Central memory CD8-positive, alpha-beta T cell (primary cell): Measurements from ENCODE around the gene RPL36A.
A peak's percentile ranks its signal among the peaks of the same experiment; 100 is the strongest.

Source experiments
- ATAC-seq: fragments of 150-1000 bp; cut with Tn5 transposase; replicated peaks from 2 replicates; pipeline ENCODE4 v1.10.0; 2022; ENCODE audit warnings: mild to moderate bottlenecking, moderate FRiP score, moderate number of reproducible peaks; ENCODE audit not compliant: poor library complexity, severe bottlenecking; ENCODE audit errors: extremely low read depth
- DNase-seq, 2 donors: peaks; one replicate each; pipeline ENCODE4 v3.0.0; 2021; ENCODE audit warnings: low spot score in 2 of 2
- H3K27ac Mint-ChIP-seq: one replicate; pipeline ENCODE4 v1.8.0; 2022; ENCODE audit warnings: low read depth, mild to moderate bottlenecking, moderate library complexity, mixed read lengths
- H3K27me3 Mint-ChIP-seq: one replicate; pipeline ENCODE4 v1.8.0; 2022; ENCODE audit warnings: mixed read lengths
- H3K36me3 Mint-ChIP-seq: one replicate; pipeline ENCODE4 v1.8.0; 2022; ENCODE audit warnings: mild to moderate bottlenecking, moderate library complexity, mixed read lengths; ENCODE audit not compliant: insufficient read depth
- H3K4me1 Mint-ChIP-seq: one replicate; pipeline ENCODE4 v1.8.0; 2022; ENCODE audit warnings: mixed read lengths
- H3K4me3 Mint-ChIP-seq: one replicate; pipeline ENCODE4 v1.8.0; 2022; ENCODE audit warnings: mild to moderate bottlenecking, moderate library complexity, mixed read lengths
- H3K9me3 Mint-ChIP-seq: one replicate; pipeline ENCODE4 v1.8.0; 2022; ENCODE audit warnings: mixed read lengths

RPL36A gene

DNA sequence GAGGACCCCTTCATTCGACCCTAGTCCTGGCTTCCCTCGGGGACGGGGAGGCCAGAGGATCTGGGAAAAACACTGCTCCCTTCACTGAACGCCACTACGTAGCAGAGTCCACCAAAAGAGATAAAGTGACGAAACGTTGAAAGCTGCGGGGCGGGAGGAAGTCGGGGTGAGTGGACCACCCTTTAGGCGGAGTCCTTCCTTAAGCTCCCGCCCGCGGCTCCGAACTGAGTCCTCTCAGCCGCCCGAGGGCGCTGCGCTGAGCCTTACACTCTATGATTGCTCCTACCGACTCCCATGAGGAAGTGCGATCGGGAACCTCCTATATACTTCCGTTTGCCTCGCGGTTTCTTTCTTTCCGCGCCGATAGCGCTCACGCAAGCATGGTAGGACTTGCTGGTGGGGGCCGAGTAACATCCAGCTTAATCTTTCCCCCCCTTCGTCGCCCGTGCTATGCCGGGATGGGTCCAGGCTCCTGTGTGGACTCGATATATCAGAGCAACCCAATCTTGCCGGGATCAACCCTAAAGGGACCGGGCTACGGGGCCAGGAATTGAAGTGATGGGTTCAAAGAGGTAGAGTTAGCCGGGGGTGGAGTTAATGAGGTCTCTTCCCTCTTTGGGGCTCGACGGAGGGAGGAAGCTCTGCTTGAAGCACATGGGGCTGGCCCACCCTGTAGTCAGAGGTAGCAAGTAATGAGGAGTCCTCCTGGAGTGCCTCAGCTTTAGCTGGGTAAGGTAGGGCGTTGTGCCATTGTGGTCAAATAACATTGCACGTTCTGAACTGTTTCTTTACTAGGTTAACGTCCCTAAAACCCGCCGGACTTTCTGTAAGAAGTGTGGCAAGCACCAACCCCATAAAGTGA, at the start of gene RPL36A:
RPL36A (plus strand) TSS at position 348 of the 862 bp plus-strand sequence; CDS start at position 381, 33 bp downstream.
- ATAC-seq (peak; percentile 92), DNase-seq (peak; percentile 48 to 61)
- Mint-ChIP-seq H3K9me3 (no peaks in the 10 kb centered on the region), H3K4me1 (peaks cover 24% of the 10 kb centered on the region), H3K36me3 (peaks cover 35% of the 10 kb centered on the region), H3K4me3 (peak within 1 kb of the TSS; percentile 90), H3K27ac (peak within 1 kb of the TSS; percentile 94), H3K27me3 (no peaks in the 10 kb centered on the region)

- peak; percentile 8 for ATAC-seq
- Mint-ChIP-seq H3K27ac (peak overlapping the region; percentile 72), H3K9me3 (no peaks in the 10 kb centered on the region), H3K36me3 (peaks cover 10% of the 10 kb centered on the region), H3K4me1 (peaks cover 5% of the 10 kb centered on the region), H3K4me3 (peak overlapping the region; percentile 86), H3K27me3 (no peaks in the 10 kb centered on the region)
- DNase-seq = no peak
These were observed 42.9 kb upstream of the RPL36A start for GRCh38 chrX:101347859-101348451.

- DNase-seq = peak; percentile 44 to 54
- H3K4me1 Mint-ChIP-seq = peaks cover 5% of the 10 kb centered on the region
- ATAC-seq = peak; percentile 97
These were observed 42.2 kb upstream of the RPL36A start, which contains the start of gene TIMM8A for GRCh38 chrX:101348452-101349192. TSS of gene TIMM8A (minus strand) at chrX:101348742. CDS start at chrX:101348664, 78 bp downstream.

GRCh38 chrX:101349193-101349562, 41.6 kb upstream of the RPL36A start:
- peaks cover 7% of the 10 kb centered on the region for H3K36me3 Mint-ChIP-seq
- H3K9me3 Mint-ChIP-seq = no peaks in the 10 kb centered on the region
- no peaks in the 10 kb centered on the region for H3K27me3 Mint-ChIP-seq
- H3K4me1 Mint-ChIP-seq = peaks cover 5% of the 10 kb centered on the region
- H3K4me3 Mint-ChIP-seq = peak overlapping the region; percentile 86
- DNase-seq = no peak
- peak overlapping the region; percentile 72 for H3K27ac Mint-ChIP-seq
- ATAC-seq = no peak

More at GRCh38 chrX:101348452-101349192, 42.2 kb upstream of the RPL36A start, which contains the start of gene TIMM8A:
- Mint-ChIP-seq H3K9me3 (no peaks in the 10 kb centered on the region), H3K4me3 (peak within 1 kb of the TSS; percentile 86), H3K36me3 (peaks cover 7% of the 10 kb centered on the region), H3K27me3 (no peaks in the 10 kb centered on the region), H3K27ac (peak within 1 kb of the TSS; percentile 72)

DNA sequence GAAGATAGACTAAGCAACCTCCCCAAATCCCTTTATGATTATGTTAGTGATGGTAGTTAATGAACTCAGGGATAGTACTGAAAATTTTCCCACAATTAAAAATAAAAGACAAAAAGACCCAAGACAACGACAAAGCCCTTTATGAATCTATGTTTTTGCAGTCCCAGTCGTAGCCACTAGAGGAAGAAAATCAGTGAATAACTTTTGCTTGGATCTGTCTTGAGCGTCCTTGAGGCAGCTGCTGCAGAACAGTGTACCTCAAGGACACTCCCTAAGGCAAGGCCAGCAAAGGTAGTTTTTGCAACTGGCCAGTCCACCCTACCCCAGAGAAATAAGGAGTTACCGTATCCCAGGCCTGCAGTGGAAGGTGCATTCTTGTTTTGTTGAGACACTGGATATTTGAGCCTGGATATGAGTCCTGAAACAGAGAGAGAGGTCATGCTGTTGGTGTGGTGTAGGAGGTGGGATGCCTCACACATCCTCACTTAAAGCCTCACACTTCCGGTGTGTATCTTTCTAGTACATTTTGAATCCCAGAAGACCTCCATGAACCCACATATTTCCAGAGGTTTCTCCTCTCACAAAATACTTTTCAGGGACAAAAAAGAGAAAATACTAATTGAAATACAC, 33.5 kb upstream of the RPL36A start:
- no peaks in the 10 kb centered on the region for H3K4me1 Mint-ChIP-seq
- H3K36me3 Mint-ChIP-seq = no peaks in the 10 kb centered on the region
- ATAC-seq = no peak
- no peak overlapping the region for H3K4me3 Mint-ChIP-seq
- no peaks in the 10 kb centered on the region for H3K9me3 Mint-ChIP-seq
- no peak for DNase-seq
- H3K27me3 Mint-ChIP-seq = no peaks in the 10 kb centered on the region
- H3K27ac Mint-ChIP-seq = no peak overlapping the region

- Mint-ChIP-seq H3K27me3 (no peaks in the 10 kb centered on the region), H3K4me1 (no peaks in the 10 kb centered on the region), H3K36me3 (no peaks in the 10 kb centered on the region), H3K27ac (no peak overlapping the region), H3K9me3 (no peaks in the 10 kb centered on the region), H3K4me3 (no peak overlapping the region)
- DNase-seq (no peak), ATAC-seq (no peak)
These were observed 30.8 kb upstream of the RPL36A start for GRCh38 chrX:101359966-101360365.

GRCh38 chrX:101360390-101360789, 30.4 kb upstream of the RPL36A start:
- Mint-ChIP-seq H3K27me3 (no peaks in the 10 kb centered on the region), H3K4me3 (no peak overlapping the region), H3K27ac (no peak overlapping the region), H3K9me3 (no peaks in the 10 kb centered on the region), H3K4me1 (no peaks in the 10 kb centered on the region), H3K36me3 (no peaks in the 10 kb centered on the region)
- ATAC-seq (no peak), DNase-seq (no peak)

DNA sequence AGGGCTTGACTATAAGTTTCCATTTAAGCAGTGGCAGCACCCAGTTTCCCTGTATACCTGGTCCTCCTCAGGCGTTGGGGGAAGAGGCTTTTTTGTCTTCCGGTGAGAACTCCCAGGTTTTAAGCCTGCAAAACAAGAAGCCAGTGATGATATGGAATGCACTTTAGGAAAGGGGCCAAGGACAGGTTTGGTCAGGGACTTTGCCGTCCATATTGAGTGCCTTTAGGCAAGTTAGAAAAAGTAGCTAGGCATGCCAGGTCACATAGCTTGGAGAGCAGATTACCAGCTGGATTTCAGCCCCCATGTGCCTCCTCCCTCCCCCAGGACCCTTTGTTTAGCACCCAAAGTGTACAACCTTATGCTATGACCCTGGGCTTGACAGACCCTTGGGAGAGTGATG, 28.7 kb upstream of the RPL36A start:
- H3K27ac Mint-ChIP-seq = no peak overlapping the region
- no peaks in the 10 kb centered on the region for H3K9me3 Mint-ChIP-seq
- no peaks in the 10 kb centered on the region for H3K4me1 Mint-ChIP-seq
- ATAC-seq = no peak
- no peaks in the 10 kb centered on the region for H3K27me3 Mint-ChIP-seq
- H3K36me3 Mint-ChIP-seq = no peaks in the 10 kb centered on the region
- no peak overlapping the region for H3K4me3 Mint-ChIP-seq
- no peak for DNase-seq

DNA sequence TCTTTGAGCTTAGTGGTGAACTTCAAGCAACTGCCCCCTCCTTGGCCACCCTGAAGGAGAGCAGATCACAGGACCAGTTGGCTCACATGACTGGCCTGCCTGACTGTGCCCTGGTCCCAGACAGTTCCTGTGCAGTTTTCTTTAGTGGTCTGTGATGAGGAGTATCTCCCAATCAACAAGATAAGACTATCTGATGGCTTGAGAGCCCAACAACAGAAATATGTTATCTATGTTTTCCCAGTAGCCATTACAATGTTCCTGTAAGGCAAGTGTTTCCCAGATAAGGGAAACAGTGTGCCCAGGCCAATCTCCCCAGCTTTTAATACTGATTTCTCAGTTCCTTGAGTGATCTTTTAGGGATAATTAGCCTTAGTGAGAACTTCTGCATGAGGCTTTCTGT, 28.1 kb upstream of the RPL36A start:
- Mint-ChIP-seq H3K27ac (no peak overlapping the region), H3K4me1 (no peaks in the 10 kb centered on the region), H3K4me3 (no peak overlapping the region), H3K36me3 (no peaks in the 10 kb centered on the region), H3K27me3 (no peaks in the 10 kb centered on the region), H3K9me3 (no peaks in the 10 kb centered on the region)
- DNase-seq (no peak), ATAC-seq (no peak)

DNA sequence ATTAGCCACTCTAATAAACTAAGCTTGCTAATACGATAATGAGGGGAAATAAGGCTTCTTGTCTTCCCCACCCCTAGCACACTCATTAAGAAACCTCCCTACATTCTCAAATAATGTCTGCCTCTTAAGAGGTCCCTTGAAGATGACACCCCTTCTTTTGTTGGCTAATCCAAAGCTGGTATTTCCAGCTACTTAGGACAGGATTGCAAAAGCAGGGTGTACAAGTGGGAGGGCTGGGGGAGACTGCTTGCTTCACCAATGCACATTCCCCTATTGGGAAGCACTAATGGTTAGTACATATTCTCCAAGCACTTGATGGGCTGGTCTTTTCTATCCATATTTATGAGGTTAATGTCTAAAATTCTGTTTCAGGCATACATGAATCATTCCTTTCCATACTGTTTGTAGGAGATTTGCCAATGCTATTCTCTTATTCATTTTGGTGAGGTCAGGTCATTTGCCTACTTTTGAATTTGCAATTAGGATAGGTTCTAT, 25.5 kb upstream of the RPL36A start:
- no peaks in the 10 kb centered on the region for H3K4me1 Mint-ChIP-seq
- H3K9me3 Mint-ChIP-seq = no peaks in the 10 kb centered on the region
- ATAC-seq (no peak), DNase-seq (no peak)
- H3K27ac Mint-ChIP-seq = no peak overlapping the region
- no peaks in the 10 kb centered on the region for H3K36me3 Mint-ChIP-seq
- peaks cover 9% of the 10 kb centered on the region for H3K27me3 Mint-ChIP-seq
- H3K4me3 Mint-ChIP-seq = no peak overlapping the region

- H3K4me3 Mint-ChIP-seq = no peak overlapping the region
- ATAC-seq = no peak
These were observed 22.0 kb upstream of the RPL36A start for GRCh38 chrX:101368800-101369199.

DNA sequence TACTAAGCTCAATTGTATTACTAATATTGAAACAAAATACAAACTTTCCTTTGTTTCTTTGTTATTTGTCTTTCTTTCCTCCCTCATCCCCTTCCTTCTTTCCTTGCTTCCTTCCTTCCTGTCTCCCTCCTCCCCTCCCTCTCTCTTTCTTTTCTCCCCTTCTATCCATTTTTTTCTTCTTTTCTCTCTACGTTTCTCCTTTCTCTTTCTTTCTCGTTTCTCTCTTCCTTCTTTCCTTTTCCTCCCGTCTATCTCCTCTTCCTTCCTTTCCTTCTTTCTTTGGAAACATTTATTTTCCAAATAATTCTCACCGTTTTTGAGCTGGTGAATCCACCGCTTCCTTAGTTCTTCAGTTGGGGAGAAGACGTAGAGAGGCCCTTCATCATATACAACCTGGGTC, 21.1 kb upstream of the RPL36A start:
- ATAC-seq (no peak), DNase-seq (no peak)
- Mint-ChIP-seq H3K9me3 (no peaks in the 10 kb centered on the region), H3K27ac (peak overlapping the region; percentile 57), H3K27me3 (peaks cover 9% of the 10 kb centered on the region), H3K4me3 (no peak overlapping the region), H3K4me1 (no peaks in the 10 kb centered on the region), H3K36me3 (peaks cover 4% of the 10 kb centered on the region)

More at GRCh38 chrX:101368800-101369199, 22.0 kb upstream of the RPL36A start:
- no peak for DNase-seq
- Mint-ChIP-seq H3K36me3 (peaks cover 3% of the 10 kb centered on the region), H3K9me3 (no peaks in the 10 kb centered on the region), H3K4me1 (no peaks in the 10 kb centered on the region), H3K27ac (no peak overlapping the region), H3K27me3 (peaks cover 9% of the 10 kb centered on the region)
